ENCODE results near the gene CABLES1. TPM values are rescaled to one million over a fixed set of nuclear protein-coding genes. Genes with fewer than 3 reads are reported as not detected.

Gene CABLES1
- total RNA-seq, 6 experiments from 2014 or later: 7.4 to 21.5 (median 11.3) TPM

- no peak for TF ChIP-seq POLR2A (IDR thresholded peaks at IDR 0.05)
- TF ChIP-seq, protein P1, sequence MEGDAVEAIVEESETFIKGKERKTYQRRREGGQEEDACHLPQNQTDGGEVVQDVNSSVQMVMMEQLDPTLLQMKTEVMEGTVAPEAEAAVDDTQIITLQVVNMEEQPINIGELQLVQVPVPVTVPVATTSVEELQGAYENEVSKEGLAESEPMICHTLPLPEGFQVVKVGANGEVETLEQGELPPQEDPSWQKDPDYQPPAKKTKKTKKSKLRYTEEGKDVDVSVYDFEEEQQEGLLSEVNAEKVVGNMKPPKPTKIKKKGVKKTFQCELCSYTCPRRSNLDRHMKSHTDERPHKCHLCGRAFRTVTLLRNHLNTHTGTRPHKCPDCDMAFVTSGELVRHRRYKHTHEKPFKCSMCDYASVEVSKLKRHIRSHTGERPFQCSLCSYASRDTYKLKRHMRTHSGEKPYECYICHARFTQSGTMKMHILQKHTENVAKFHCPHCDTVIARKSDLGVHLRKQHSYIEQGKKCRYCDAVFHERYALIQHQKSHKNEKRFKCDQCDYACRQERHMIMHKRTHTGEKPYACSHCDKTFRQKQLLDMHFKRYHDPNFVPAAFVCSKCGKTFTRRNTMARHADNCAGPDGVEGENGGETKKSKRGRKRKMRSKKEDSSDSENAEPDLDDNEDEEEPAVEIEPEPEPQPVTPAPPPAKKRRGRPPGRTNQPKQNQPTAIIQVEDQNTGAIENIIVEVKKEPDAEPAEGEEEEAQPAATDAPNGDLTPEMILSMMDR (IDR thresholded peaks at IDR 0.05): no peak
- DNase-seq (no peak), ATAC-seq (no peak)
- Histone ChIP-seq H3K27ac (no peak overlapping the region), H3K27me3 (no peaks in the 10 kb centered on the region), H3K4me1 (no peaks in the 10 kb centered on the region), H3K4me3 (no peak overlapping the region), H3K9me3 (no peaks in the 10 kb centered on the region), H3K36me3 (no peaks in the 10 kb centered on the region)
- 83% methylated on average over 2 of the region's 3 CpGs for WGBS (ENCODE audit: insufficient coverage, low coverage, low lambda C conversion rate, missing lambda C conversion rate)
- intact Hi-C loops (cut with DNase I): no loop called here
Measured at GRCh38 chr18:23302511-23302850, 167.2 kb downstream of the CABLES1 start.

- 52% methylated on average over 5 of the region's 8 CpGs for WGBS (ENCODE audit: insufficient coverage, low coverage, low lambda C conversion rate, missing lambda C conversion rate)
- intact Hi-C loops (cut with DNase I): no loop called here
- no peaks in the 10 kb centered on the region for H3K9me3 ChIP-seq
- TF ChIP-seq, protein P1 (IDR thresholded peaks at IDR 0.05): no peak
- no peak for TF ChIP-seq POLR2A (IDR thresholded peaks at IDR 0.05)
- ATAC-seq (peak; percentile 51 to 69 (median 64)), DNase-seq (no peak)
- no peaks in the 10 kb centered on the region for H3K27me3 ChIP-seq
- no peak overlapping the region for H3K4me3 ChIP-seq
- H3K4me1 ChIP-seq: no peaks in the 10 kb centered on the region
- no peaks in the 10 kb centered on the region for H3K36me3 ChIP-seq
- H3K27ac ChIP-seq: peak overlapping the region in 1 of 3 donors; percentile 22
Measured at GRCh38 chr18:23302851-23303527, 167.7 kb downstream of the CABLES1 start.

GRCh38 chr18:23306822-23307221, 171.5 kb downstream of the CABLES1 start:
- ATAC-seq (peak; percentile 18 to 48 (median 38)), DNase-seq (no peak)
- Histone ChIP-seq H3K36me3 (no peaks in the 10 kb centered on the region), H3K4me1 (peaks cover 0 to under 1% (median 0%) of the 10 kb centered on the region in 4 donors), H3K9me3 (no peaks in the 10 kb centered on the region), H3K27ac (no peak overlapping the region), H3K27me3 (no peaks in the 10 kb centered on the region), H3K4me3 (no peak overlapping the region)
- intact Hi-C loops (cut with DNase I): no loop called here
- 65% methylated on average over 4 of the region's 6 CpGs for WGBS (ENCODE audit: insufficient coverage, low coverage, low lambda C conversion rate, missing lambda C conversion rate)
- TF ChIP-seq, protein P1 (IDR thresholded peaks at IDR 0.05): no peak
- TF ChIP-seq POLR2A (IDR thresholded peaks at IDR 0.05): no peak

DNA sequence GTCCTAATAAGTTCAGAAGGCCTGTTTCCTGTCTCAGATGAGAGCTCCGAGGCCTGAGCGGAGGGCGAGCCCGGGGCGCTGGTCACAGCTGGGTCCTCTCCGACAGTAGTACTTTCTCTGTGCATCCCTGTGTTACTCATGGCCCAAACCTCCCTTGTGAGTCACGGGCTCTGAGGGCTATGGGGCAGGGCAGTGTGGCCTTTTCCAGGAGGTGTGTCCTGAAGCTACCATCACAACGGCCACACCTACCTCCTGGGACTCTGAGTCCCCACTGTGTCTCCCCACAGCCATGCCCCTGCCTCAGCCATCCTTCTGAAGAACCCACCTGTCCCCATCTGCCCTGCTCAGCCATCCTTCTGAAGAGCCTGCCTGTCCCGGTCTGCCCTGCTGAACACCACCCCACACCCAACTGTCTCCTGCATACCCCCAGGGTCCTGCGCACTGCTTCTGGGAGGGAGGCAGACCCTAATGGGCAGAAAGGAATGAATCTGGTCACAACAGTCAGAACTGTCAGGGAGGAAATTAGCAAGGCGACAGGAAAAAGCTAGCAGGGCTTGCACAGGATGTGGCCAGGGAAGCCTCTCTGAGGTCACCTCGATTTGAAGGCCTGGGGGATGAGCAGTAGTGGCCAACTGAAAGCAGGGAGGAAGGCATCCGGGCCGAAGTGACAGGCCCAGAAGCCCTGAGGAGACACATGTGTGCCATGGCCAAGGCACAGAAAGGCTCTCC, 172.4 kb downstream of the CABLES1 start:
- intact Hi-C loops (cut with DNase I): no loop called here
- Histone ChIP-seq H3K9me3 (no peaks in the 10 kb centered on the region), H3K27me3 (no peaks in the 10 kb centered on the region), H3K4me1 (peaks cover 0 to 8% (median 3%) of the 10 kb centered on the region in 4 donors), H3K36me3 (no peaks in the 10 kb centered on the region), H3K27ac (peak overlapping the region in 2 of 3 donors; percentile 3 to 52), H3K4me3 (no peak overlapping the region)
- DNase-seq (peak in 1 of 3 donors; percentile 40), ATAC-seq (peak; percentile 16 to 28 (median 24))
- no peak for TF ChIP-seq POLR2A (IDR thresholded peaks at IDR 0.05)
- TF ChIP-seq, protein P1 (IDR thresholded peaks at IDR 0.05): no peak
- WGBS (ENCODE audit: insufficient coverage, low coverage, low lambda C conversion rate, missing lambda C conversion rate): 72% methylated on average over 6 of the region's 14 CpGs

Other genes with a start within 250 kb of the CABLES1 start
- gene RBBP8, start 202.2 kb upstream of the CABLES1 start, total RNA-seq: 10 to 100 TPM in 5 of 6 experiments, 1 to 10 TPM in 1; 8.3 to 24.9 (median 12.4) TPM